Right lobe of liver (tissue), 6 donors: ENCODE data around the gene PSMB10. TPM values are rescaled to one million over a fixed set of nuclear protein-coding genes. Genes with fewer than 3 reads are reported as not detected.

Experiments
- ATAC-seq, 4 donors: fragments of 200-7000 bp; cut with Tn5 transposase; one replicate each; pipeline ENCODE4 v1.9.1; 2020; ENCODE audit warnings: mild to moderate bottlenecking in 4 of 4, moderate library complexity in 4 of 4
- DNase-seq, 3 donors: peaks; one replicate each; pipeline ENCODE4 v3.0.0-alpha.2; 2020
- H3K27ac ChIP-seq, 3 donors: fragments of 200-600 bp; one replicate each; pipeline ENCODE4 v1.8.0; 2022
- H3K27me3 ChIP-seq, 2 donors: fragments of 200-600 bp; one replicate each; pipeline ENCODE4 v1.8.0; 2022
- H3K36me3 ChIP-seq, 4 donors: fragments of 200-600 bp; sonication (generic) in 1 of 4; one replicate each; pipeline versions ENCODE4 v1.5.1 to v1.8.0; 2017 to 2022; ENCODE audit warnings: control low read depth in 1 of 4
- H3K4me1 ChIP-seq, 4 donors: fragments of 200-600 bp; sonication (generic) in 1 of 4; one replicate each; pipeline versions ENCODE4 v1.5.1 to v1.8.0; 2017 to 2022; ENCODE audit warnings: control low read depth in 1 of 4
- H3K4me3 ChIP-seq, 3 donors: fragments of 200-600 bp; one replicate each; pipeline ENCODE4 v1.8.0; 2022
- H3K9me3 ChIP-seq, 4 donors: fragments of 200-600 bp; sonication (generic) in 1 of 4; one replicate each; pipeline versions ENCODE4 v1.5.1 to v1.8.0; 2017 to 2022; ENCODE audit warnings: control low read depth in 1 of 4
- CTCF ChIP-seq, 4 donors: fragments of 200-600 bp in 3 of 4; fragments of 450-650 bp in 1 of 4; IDR thresholded peaks; one replicate each; pipeline versions ENCODE4 v1.5.1 to v1.8.0; 2016 to 2022; ENCODE audit warnings: antibody characterized with exemption in 4 of 4, mild to moderate bottlenecking in 2 of 4
- POLR2A ChIP-seq: fragments of 450-650 bp; IDR thresholded peaks from one replicate; pipeline ENCODE4 v1.6.1; 2017; ENCODE audit warnings: antibody characterized with exemption, mild to moderate bottlenecking
- WGBS: methylation state at CpG from one replicate; pipeline ENCODE4 v1.1.6; 2018; ENCODE audit warnings: low coverage, low lambda C conversion rate; ENCODE audit not compliant: insufficient coverage; ENCODE audit errors: missing lambda C conversion rate; 5-methylcytosine and 5-hydroxymethylcytosine counted together
- intact Hi-C, 2 donors: fragments of 100-400 bp; cut with DNase I; formaldehyde crosslinking; loops; one replicate each; pipeline versions ENCODE4 v1.11.2 to v1.14.1; 2022
- total RNA-seq, 6 experiments: library from RNA; depleted of rRNA in 2 of 6; stranded (reverse); fragments of >200 nt in 2 of 6; fragmentation: NEBNext Ultra II Directional in 3 of 6; extraction: Animal tissue kit (Norgen Biotek cat#: 25700) in 3 of 6; gene quantifications; one replicate each; pipeline versions ENCODE4 v1.1.0 to v1.2.4, GENCODE V29; 2016 to 2023
- donor health status: DM: no; HTN: yes; CAD: no.
- donor health status: DM: no; HTN: no; CAD: no.
- donor health status: DM: no; HTN: no; CAD: no.
- donor health status: DM: no; HTN: yes; CAD: no.
- donor health status: DM: no; HTN: yes; CAD: no.

The PSMB10 gene
- total RNA-seq, 6 experiments from 2014 or later: 19.0 to 39.6 (median 22.7) TPM

- H3K9me3 ChIP-seq: no peaks in the 10 kb centered on the region
- WGBS: 14% methylated on average over 1 of the region's 3 CpGs
- no peak for DNase-seq
- H3K36me3 ChIP-seq: peaks cover 0 to 4% (median 0%) of the 10 kb centered on the region in 4 donors
- ATAC-seq: no peak
- no peak for TF ChIP-seq POLR2A
- no peak for TF ChIP-seq CTCF (IDR thresholded peaks at IDR 0.05)
- no peaks in the 10 kb centered on the region for H3K27me3 ChIP-seq
- H3K27ac ChIP-seq: no peak overlapping the region
- peak overlapping the region; percentile 79 to 91 (median 88) for H3K4me3 ChIP-seq
- peaks cover 0 to 19% (median 2%) of the 10 kb centered on the region in 4 donors for H3K4me1 ChIP-seq
- intact Hi-C loops: no loop called here
Observed at GRCh38 chr16:67966549-67967182, 30.0 kb upstream of the PSMB10 start.

GRCh38 chr16:67965668-67966548 is 29.3 kb upstream of the PSMB10 start:
- Histone ChIP-seq H3K36me3 (peaks cover 0 to 4% (median 0%) of the 10 kb centered on the region in 4 donors), H3K27me3 (no peaks in the 10 kb centered on the region), H3K9me3 (no peaks in the 10 kb centered on the region), H3K4me1 (peaks cover 0 to 26% (median 5%) of the 10 kb centered on the region in 4 donors), H3K27ac (no peak overlapping the region), H3K4me3 (no peak overlapping the region)
- ATAC-seq: no peak
- WGBS: 73% methylated on average over 3 of the region's 11 CpGs
- TF ChIP-seq CTCF (IDR thresholded peaks at IDR 0.05) (no peak), POLR2A (no peak)
- intact Hi-C loops: no loop called here
- no peak for DNase-seq

- H3K9me3 ChIP-seq: no peaks in the 10 kb centered on the region
- no peak overlapping the region for H3K27ac ChIP-seq
- peaks cover 0 to 30% (median 6%) of the 10 kb centered on the region in 4 donors for H3K4me1 ChIP-seq
- peaks cover 0 to 4% (median 0%) of the 10 kb centered on the region in 4 donors for H3K36me3 ChIP-seq
- no peaks in the 10 kb centered on the region for H3K27me3 ChIP-seq
- WGBS: 80% methylated on average over 3 of the region's 6 CpGs
- intact Hi-C loops: no loop called here
- no peak for TF ChIP-seq CTCF (IDR thresholded peaks at IDR 0.05)
- TF ChIP-seq POLR2A: no peak
- ATAC-seq: no peak
- H3K4me3 ChIP-seq: no peak overlapping the region
- no peak for DNase-seq
Observed at GRCh38 chr16:67964477-67965131, 28.0 kb upstream of the PSMB10 start.

- no peaks in the 10 kb centered on the region for H3K9me3 ChIP-seq
- intact Hi-C loops: no loop called here
- no peak for TF ChIP-seq POLR2A
- TF ChIP-seq CTCF (IDR thresholded peaks at IDR 0.05): no peak
- peaks cover 0 to 30% (median 6%) of the 10 kb centered on the region in 4 donors for H3K4me1 ChIP-seq
- no peak for ATAC-seq
- H3K27me3 ChIP-seq: no peaks in the 10 kb centered on the region
- peaks cover 0 to 4% (median 0%) of the 10 kb centered on the region in 4 donors for H3K36me3 ChIP-seq
- DNase-seq: peak in 1 of 3 donors; percentile 61
- no peak overlapping the region for H3K4me3 ChIP-seq
- no peak overlapping the region for H3K27ac ChIP-seq
- WGBS: 80% methylated on average over 1 of the region's 32 CpGs
Observed at GRCh38 chr16:67963662-67964321, 27.1 kb upstream of the PSMB10 start.
